Activated CD8-positive, alpha-beta T cell treated with anti-CD3 and anti-CD28 coated beads for 36 hours (primary cell): Measurements from ENCODE around the gene RRBP1. TPM values are rescaled to one million over a fixed set of nuclear protein-coding genes. Genes with fewer than 3 reads are reported as not detected.
A peak's percentile ranks its signal among the peaks of the same experiment; 100 is the strongest.

Experiments used
- ATAC-seq: fragments of 200-7000 bp; cut with Tn5 transposase; one replicate; pipeline ENCODE4 v1.10.0; 2021; ENCODE audit warnings: mild to moderate bottlenecking, moderate library complexity
- CTCF ChIA-PET: fragments of 350-600 bp; sonication (Branson Sonifier 250); formaldehyde crosslinking; loops from one replicate; lab custom pipeline; 2021; ENCODE audit warnings: antibody characterized with exemption; lab: Charles Lee
- POLR2A ChIA-PET: fragments of 350-600 bp; sonication (Branson Sonifier 250); formaldehyde crosslinking; loops from one replicate; lab custom pipeline; 2021; ENCODE audit warnings: antibody characterized with exemption; lab: Charles Lee
- DNase-seq: peaks from one replicate; pipeline ENCODE4 v3.0.0-alpha.2; 2020
- H3K27ac Mint-ChIP-seq: one replicate; pipeline ENCODE4 v1.8.0; 2021; ENCODE audit warnings: mild to moderate bottlenecking, mixed read lengths
- H3K27me3 Mint-ChIP-seq: one replicate; pipeline ENCODE4 v1.8.0; 2021; ENCODE audit warnings: mixed read lengths
- H3K36me3 Mint-ChIP-seq: one replicate; pipeline ENCODE4 v1.8.0; 2021; ENCODE audit warnings: low read depth, mixed read lengths
- H3K4me1 Mint-ChIP-seq: one replicate; pipeline ENCODE4 v1.8.0; 2021; ENCODE audit warnings: low read depth, mixed read lengths
- H3K4me3 Mint-ChIP-seq: one replicate; pipeline ENCODE4 v1.8.0; 2021; ENCODE audit warnings: mild to moderate bottlenecking, moderate library complexity, mixed read lengths
- H3K9me3 Mint-ChIP-seq: one replicate; pipeline ENCODE4 v1.8.0; 2021; ENCODE audit warnings: mixed read lengths
- intact Hi-C: fragments of 100-400 bp; cut with micrococcal nuclease; formaldehyde crosslinking; loops from one replicate; pipeline ENCODE4 v1.10.0; 2022
- total RNA-seq, 2 experiments: library from RNA; stranded (reverse); gene quantifications; one replicate each; pipeline ENCODE4 v1.2.3, GENCODE V29; 2021
- TF ChIP-seq, protein P1 (sequence below): fragments of 200-600 bp; IDR thresholded peaks from one replicate; pipeline ENCODE4 v1.8.0; 2022; ENCODE audit warnings: antibody characterized with exemption, mild to moderate bottlenecking

RRBP1 gene
- total RNA-seq, 2 experiments from 2014 or later = 35.2 to 35.9 TPM

DNA sequence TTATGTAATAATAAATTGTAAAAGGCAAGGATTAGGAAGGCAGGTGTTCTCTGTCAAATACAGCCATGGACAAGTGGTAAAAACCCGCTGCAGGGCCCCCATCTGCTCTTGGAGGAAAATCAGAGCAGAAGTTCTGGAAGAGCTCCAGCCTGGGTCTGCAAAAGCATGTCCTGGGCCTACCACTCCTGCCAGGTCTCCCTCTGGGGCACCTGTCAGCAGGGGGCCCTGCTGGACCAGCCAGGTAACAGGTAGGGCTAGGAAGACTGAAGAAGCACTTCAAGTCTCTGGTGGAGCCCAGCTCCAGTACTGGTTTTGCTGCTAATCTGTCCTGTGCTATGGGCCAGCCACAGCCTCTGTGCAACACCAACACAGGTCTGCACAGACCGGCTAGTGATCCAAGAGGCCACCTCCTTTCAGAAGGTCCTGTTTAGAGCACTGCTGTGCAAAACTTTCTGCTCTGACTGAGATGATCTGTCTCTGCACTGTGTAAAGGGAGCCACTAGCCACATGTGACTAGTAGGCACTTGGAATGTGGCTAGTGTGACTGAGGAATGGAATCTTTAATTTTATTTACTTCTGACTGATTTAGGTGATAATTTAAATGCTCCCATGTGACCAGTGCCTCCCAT, 30.2 kb downstream of the RRBP1 start:
- Mint-ChIP-seq H3K27me3 (no peaks in the 10 kb centered on the region), H3K36me3 (no peaks in the 10 kb centered on the region), H3K4me3 (no peak overlapping the region), H3K9me3 (no peaks in the 10 kb centered on the region), H3K27ac (no peak overlapping the region), H3K4me1 (peaks cover 17% of the 10 kb centered on the region)
- intact Hi-C loops = no loop called here
- ChIA-PET CTCF (interaction anchor here (0.6 to 1.9 kb wide), 4 partner anchors 31 to 251 kb away, joined by 3 to 7 read pairs (median 4); no protein-coding TSS in a partner anchor), POLR2A (no interaction called here)
- peak; percentile 16 for DNase-seq
- TF ChIP-seq, protein P1, sequence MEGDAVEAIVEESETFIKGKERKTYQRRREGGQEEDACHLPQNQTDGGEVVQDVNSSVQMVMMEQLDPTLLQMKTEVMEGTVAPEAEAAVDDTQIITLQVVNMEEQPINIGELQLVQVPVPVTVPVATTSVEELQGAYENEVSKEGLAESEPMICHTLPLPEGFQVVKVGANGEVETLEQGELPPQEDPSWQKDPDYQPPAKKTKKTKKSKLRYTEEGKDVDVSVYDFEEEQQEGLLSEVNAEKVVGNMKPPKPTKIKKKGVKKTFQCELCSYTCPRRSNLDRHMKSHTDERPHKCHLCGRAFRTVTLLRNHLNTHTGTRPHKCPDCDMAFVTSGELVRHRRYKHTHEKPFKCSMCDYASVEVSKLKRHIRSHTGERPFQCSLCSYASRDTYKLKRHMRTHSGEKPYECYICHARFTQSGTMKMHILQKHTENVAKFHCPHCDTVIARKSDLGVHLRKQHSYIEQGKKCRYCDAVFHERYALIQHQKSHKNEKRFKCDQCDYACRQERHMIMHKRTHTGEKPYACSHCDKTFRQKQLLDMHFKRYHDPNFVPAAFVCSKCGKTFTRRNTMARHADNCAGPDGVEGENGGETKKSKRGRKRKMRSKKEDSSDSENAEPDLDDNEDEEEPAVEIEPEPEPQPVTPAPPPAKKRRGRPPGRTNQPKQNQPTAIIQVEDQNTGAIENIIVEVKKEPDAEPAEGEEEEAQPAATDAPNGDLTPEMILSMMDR = no peak
- peak; percentile 42 for ATAC-seq

DNA sequence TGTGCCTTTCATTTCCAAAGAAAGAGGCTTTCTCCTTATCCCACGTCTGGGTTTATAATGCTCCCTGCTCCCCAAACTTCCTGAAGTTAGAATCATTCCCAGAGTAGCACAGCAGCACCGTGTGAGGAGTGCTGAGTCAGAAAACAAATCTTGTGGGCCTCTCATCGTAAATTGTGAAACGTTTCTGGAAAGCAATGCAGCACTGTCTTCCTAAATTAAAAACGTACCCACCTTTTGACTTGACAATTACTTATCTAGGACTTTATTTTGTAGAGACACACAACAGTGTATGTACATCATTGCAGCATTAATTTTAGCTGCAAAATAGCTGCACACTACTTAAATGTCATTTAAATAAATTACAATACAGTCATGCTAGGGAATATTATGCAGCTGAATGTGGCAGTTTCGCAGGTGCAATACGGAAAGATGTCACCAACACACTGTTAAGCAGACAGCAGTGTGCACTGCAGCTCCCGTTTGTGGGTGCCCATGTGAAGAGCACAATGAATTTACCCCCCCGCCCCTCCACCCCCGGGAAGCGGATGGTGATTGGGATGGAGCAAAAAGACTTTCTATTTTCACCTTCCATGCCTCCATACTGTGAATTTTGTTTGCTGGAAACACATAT, 30.8 kb downstream of the RRBP1 start:
- CTCF ChIA-PET = interaction anchor here (0.6 to 1.9 kb wide), 4 partner anchors 31 to 252 kb away, joined by 3 to 7 read pairs (median 4); partner anchors contain the start of gene RRBP1
- ATAC-seq = no peak
- Mint-ChIP-seq H3K36me3 (no peaks in the 10 kb centered on the region), H3K27me3 (no peaks in the 10 kb centered on the region), H3K27ac (no peak overlapping the region), H3K4me3 (no peak overlapping the region), H3K4me1 (peaks cover 11% of the 10 kb centered on the region), H3K9me3 (no peaks in the 10 kb centered on the region)
- no peak for DNase-seq
- POLR2A ChIA-PET = no interaction called here
- intact Hi-C loops = no loop called here
- TF ChIP-seq, protein P1 = no peak

DNA sequence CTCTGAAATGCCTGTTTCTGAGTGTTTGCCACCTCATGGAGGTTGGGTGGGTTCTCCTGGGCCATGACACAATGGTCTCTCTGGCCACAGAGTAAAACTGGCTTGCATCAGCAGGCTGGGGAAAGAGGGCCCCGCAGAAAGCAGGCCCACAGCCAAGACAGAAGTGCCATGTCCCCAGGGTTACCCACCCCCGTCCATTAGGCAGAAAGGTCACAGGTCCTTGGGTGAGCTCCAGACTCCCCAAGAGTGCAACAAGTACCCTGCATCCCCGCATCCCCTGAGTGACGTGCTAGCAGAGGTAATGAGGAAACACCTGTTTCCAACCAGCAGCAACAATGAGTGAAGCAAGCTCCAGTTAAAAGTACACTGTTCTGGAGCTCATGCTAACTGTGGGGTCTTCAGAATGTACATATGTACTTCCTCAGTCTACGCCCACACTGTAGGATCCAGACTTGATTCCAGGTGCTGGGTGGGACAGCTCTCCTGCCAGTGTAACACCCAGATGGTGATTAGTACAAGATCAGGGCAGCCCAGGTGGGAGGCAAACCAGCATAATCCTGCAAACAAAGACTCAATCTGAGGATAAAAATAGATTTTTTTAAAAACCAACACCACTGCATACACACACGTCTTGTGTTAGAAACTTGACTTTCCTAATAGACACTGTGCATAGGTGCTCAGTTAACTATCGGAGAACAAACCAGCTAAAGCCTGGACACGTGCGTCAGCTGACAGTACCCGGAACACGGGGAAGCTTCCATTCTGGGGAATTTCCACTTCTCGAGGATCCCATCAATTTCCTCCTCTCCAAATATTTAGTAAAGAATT, 31.5 kb downstream of the RRBP1 start:
- no peak for ATAC-seq
- intact Hi-C loops = no loop called here
- no peak overlapping the region for H3K27ac Mint-ChIP-seq
- peaks cover 6% of the 10 kb centered on the region for H3K4me1 Mint-ChIP-seq
- H3K4me3 Mint-ChIP-seq = no peak overlapping the region
- H3K9me3 Mint-ChIP-seq = no peaks in the 10 kb centered on the region
- no peaks in the 10 kb centered on the region for H3K27me3 Mint-ChIP-seq
- CTCF ChIA-PET = interaction anchor here (1.4 to 1.9 kb wide), 3 partner anchors 32 to 248 kb away, joined by 3 to 7 read pairs (median 4); partner anchors contain the start of gene RRBP1
- TF ChIP-seq, protein P1 = no peak
- POLR2A ChIA-PET = no interaction called here
- no peaks in the 10 kb centered on the region for H3K36me3 Mint-ChIP-seq
- no peak for DNase-seq

DNA sequence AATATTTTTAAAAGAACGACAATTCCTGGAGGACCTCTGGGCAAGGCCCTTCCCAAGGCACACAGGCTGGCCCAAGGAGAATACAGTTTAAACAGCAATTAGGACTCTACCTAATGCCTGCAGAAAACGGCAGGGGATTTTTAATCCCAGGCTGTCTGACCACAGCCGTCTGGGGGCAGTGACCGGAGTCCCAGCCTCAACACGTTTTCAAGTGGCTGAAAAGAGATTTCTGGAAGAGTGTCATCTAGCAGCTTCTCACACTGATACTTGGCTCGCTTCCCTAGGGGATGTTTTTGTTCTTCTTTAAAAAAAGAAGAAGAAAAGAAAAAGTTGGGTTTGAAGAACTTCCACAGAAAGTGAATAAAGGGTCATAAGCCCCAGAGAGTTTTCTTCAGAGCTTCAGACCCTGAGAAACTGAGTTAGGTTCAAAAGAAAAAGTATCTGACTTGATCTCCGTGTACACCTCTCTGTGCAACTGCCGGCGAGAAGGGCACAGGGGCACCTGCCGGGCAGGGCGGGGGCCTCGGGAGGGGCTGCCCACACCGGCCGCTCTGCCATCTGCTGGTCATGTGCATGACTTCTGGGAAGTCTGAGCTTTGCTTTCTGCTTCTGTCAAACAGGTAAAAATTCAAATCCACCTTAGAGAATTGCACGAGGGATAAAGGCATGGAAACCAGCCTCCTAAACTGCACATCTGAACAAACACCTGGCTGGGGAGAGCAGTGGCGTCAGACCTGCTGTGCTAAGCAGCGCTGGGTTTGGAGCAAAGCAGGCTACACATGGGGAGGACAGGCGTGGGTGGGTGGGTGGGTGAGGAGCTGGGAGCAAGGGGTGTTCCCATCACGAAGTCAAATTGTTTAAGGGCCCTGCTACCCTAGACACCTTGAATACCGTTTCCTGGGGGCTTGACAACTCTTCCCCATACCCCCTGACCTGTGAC, 33.0 kb downstream of the RRBP1 start:
- CTCF ChIA-PET = interaction anchor here (0.7 to 1.6 kb wide), 10 partner anchors 13 to 249 kb away, joined by 3 to 5 read pairs (median 3); no protein-coding TSS in a partner anchor
- Mint-ChIP-seq H3K4me3 (no peak overlapping the region), H3K9me3 (no peaks in the 10 kb centered on the region), H3K27ac (no peak overlapping the region), H3K4me1 (peaks cover 5% of the 10 kb centered on the region), H3K27me3 (no peaks in the 10 kb centered on the region), H3K36me3 (no peaks in the 10 kb centered on the region)
- POLR2A ChIA-PET = no interaction called here
- intact Hi-C loops = no loop called here
- TF ChIP-seq, protein P1 = peak; percentile 38
- DNase-seq (peak; percentile 52), ATAC-seq (peak; percentile 81)
